ENCODE measurements around the gene FGD4. TPM values are rescaled to one million over a fixed set of nuclear protein-coding genes. Genes with fewer than 3 reads are reported as not detected.

The FGD4 gene
- total and polyA plus RNA-seq, 9 of the 15 experiments (the other 6 are each of a cell fraction or from before 2014, with no cell fraction given): 0.05 to 0.51 (median 0.27) TPM

DNA sequence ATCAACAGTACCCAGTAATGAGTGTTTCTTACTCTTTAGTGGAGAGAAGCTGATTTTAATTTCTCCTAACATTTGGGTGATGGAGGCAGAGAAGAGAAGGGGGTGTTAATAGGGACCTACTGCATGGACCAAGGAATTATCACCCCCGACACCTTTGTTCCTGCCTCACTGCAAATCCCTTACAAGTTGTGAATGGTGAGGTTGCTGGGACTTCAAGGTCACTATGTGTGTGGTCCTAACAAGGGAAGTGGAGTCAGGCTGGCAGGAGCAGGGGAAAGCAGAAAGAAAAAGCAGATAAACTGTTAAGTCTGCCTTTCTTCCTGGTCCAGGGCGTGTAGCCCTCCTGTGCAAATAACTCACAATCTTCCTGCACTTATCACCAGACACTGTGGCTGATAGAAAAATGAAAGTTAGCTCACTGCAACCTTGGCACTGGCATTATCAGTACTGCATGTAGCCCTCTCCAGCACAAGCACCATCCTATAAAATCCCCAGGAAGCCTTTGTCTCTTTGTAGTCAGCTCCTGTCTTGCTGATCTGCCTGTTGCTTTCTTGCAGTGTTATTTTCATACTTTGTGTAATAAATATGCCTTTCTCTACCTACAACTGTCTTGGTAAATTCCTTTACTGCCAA, 167.4 kb downstream of the FGD4 start (continued):
- TF ChIP-seq CUX1 (CRISPR knock-in tag; IDR thresholded peaks at IDR 0.05): no peak
- no peak for TF ChIP-seq ATF7 (IDR thresholded peaks at IDR 0.05)
- TF ChIP-seq CHD1 (IDR thresholded peaks at IDR 0.05; ENCODE audit: low read length): no peak
- TF ChIP-seq PHF21A (IDR thresholded peaks at IDR 0.05; ENCODE audit: borderline replicate concordance, low read depth): no peak
- TF ChIP-seq SOX6 (IDR thresholded peaks at IDR 0.05): no peak
- no peak for TF ChIP-seq TRIM28 (IDR thresholded peaks at IDR 0.05)
- no peak for TF ChIP-seq NR1H2 (CRISPR knock-in tag; IDR thresholded peaks at IDR 0.05)
- TF ChIP-seq, protein P1, sequence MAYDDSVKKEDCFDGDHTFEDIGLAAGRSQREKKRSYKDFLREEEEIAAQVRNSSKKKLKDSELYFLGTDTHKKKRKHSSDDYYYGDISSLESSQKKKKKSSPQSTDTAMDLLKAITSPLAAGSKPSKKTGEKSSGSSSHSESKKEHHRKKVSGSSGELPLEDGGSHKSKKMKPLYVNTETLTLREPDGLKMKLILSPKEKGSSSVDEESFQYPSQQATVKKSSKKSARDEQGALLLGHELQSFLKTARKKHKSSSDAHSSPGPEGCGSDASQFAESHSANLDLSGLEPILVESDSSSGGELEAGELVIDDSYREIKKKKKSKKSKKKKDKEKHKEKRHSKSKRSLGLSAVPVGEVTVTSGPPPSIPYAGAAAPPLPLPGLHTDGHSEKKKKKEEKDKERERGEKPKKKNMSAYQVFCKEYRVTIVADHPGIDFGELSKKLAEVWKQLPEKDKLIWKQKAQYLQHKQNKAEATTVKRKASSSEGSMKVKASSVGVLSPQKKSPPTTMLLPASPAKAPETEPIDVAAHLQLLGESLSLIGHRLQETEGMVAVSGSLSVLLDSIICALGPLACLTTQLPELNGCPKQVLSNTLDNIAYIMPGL (CRISPR knock-in tag; IDR thresholded peaks at IDR 0.05): no peak
- TF ChIP-seq PTRF (tag; IDR thresholded peaks at IDR 0.05): no peak

Measured in K562 (cell line).